Activated CD4-positive, alpha-beta T cell treated with anti-CD3 and anti-CD28 coated beads for 36 hours (primary cell): Measurements from ENCODE around the gene ITGA1. TPM values are rescaled to one million over a fixed set of nuclear protein-coding genes. Genes with fewer than 3 reads are reported as not detected.

Experiments
- ATAC-seq: fragments of 200-7000 bp; cut with Tn5 transposase; one replicate; pipeline ENCODE4 v1.10.0; 2021; ENCODE audit warnings: mild to moderate bottlenecking, moderate library complexity
- CTCF ChIA-PET: fragments of 350-600 bp; sonication (Branson Sonifier 250); formaldehyde crosslinking; loops from one replicate; lab custom pipeline; 2021; ENCODE audit warnings: antibody characterized with exemption; lab: Charles Lee
- POLR2A ChIA-PET: fragments of 350-600 bp; sonication (Branson Sonifier 250); formaldehyde crosslinking; loops from one replicate; lab custom pipeline; 2021; ENCODE audit warnings: antibody characterized with exemption, inconsistent platforms; lab: Charles Lee
- DNase-seq: peaks from one replicate; pipeline ENCODE4 v3.0.0-alpha.2; 2020
- H3K27ac Mint-ChIP-seq: one replicate; pipeline ENCODE4 v1.8.0; 2021; ENCODE audit warnings: mixed read lengths
- H3K27me3 Mint-ChIP-seq: one replicate; pipeline ENCODE4 v1.8.0; 2021; ENCODE audit warnings: mixed read lengths
- H3K36me3 Mint-ChIP-seq: one replicate; pipeline ENCODE4 v1.8.0; 2021; ENCODE audit warnings: low read depth, mixed read lengths
- H3K4me1 Mint-ChIP-seq: one replicate; pipeline ENCODE4 v1.8.0; 2021; ENCODE audit warnings: mixed read lengths
- H3K4me3 Mint-ChIP-seq: one replicate; pipeline ENCODE4 v1.8.0; 2021; ENCODE audit warnings: mild to moderate bottlenecking, moderate library complexity, mixed read lengths
- H3K9me3 Mint-ChIP-seq: one replicate; pipeline ENCODE4 v1.8.0; 2021; ENCODE audit warnings: low read depth, mixed read lengths
- intact Hi-C, 2 experiments: fragments of 100-400 bp; cut with DNase I in 1 of 2; cut with micrococcal nuclease in 1 of 2; formaldehyde crosslinking; loops; one replicate each; pipeline versions ENCODE4 v1.14.2 to v1.15.1; 2022 to 2024; cut with DNase I, micrococcal nuclease
- total RNA-seq, 2 experiments: library from RNA; stranded (reverse); gene quantifications; one replicate each; pipeline ENCODE4 v1.2.3, GENCODE V29; 2021

Gene ITGA1
- total RNA-seq, 2 experiments from 2014 or later = 1.9 to 3.9 TPM

DNA sequence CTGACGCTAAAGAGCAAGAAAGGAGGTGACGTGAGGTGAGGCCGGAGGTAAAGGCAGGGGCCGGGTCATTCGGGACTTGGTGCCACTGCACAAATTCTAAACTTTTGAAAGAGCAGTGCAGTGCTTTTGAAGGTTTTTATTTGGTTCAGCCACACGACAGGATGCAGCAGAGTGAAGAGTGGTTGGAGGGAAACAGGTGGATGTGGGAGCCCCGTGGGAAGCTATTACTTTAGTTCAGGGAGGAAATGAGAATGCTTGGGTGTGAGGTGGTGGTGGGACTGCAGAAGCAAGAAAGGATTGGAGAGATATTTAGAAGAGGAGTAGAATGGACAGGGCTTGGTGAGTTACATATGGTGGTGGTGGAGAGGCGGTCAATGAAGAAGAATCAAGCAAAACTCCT, 136.7 kb downstream of the ITGA1 start:
- Mint-ChIP-seq H3K27ac (no peak overlapping the region), H3K9me3 (no peaks in the 10 kb centered on the region), H3K27me3 (peaks cover 11% of the 10 kb centered on the region), H3K4me3 (no peak overlapping the region), H3K36me3 (no peaks in the 10 kb centered on the region), H3K4me1 (peaks cover 4% of the 10 kb centered on the region)
- DNase-seq = no peak
- intact Hi-C loops = no loop called here
- POLR2A ChIA-PET = no interaction called here
- CTCF ChIA-PET = interaction anchor here (0.7 to 1.6 kb wide), 3 partner anchors 9 to 233 kb away, joined by 3 to 7 read pairs (median 3); no protein-coding TSS in a partner anchor
- ATAC-seq = no peak

DNA sequence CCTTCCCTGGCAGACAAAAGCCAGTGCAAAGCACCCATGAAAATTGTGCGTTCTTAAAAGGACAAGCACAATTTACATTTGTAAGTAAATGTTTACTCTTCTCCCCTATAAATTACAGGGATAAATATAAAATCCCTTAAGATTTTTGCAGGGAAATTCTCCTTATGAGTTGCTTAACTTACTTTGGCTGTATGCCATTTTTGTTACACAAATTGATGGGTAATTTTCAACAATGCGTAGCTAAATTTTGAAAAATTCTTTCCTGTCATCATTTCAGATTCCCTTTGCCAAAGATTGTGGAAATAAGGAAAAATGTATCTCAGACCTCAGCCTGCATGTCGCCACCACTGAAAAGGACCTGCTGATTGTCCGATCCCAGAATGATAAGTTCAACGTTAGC, 137.3 kb downstream of the ITGA1 start:
- ATAC-seq = no peak
- Mint-ChIP-seq H3K4me1 (peaks cover 4% of the 10 kb centered on the region), H3K27me3 (peaks cover 11% of the 10 kb centered on the region), H3K36me3 (no peaks in the 10 kb centered on the region), H3K27ac (no peak overlapping the region), H3K4me3 (no peak overlapping the region), H3K9me3 (no peaks in the 10 kb centered on the region)
- POLR2A ChIA-PET = no interaction called here
- CTCF ChIA-PET = interaction anchor here (0.7 to 1.6 kb wide), 3 partner anchors 10 to 233 kb away, joined by 3 to 7 read pairs (median 3); no protein-coding TSS in a partner anchor
- DNase-seq = no peak
- intact Hi-C loops = no loop called here

- ATAC-seq = no peak
- Mint-ChIP-seq H3K36me3 (no peaks in the 10 kb centered on the region), H3K4me3 (no peak overlapping the region), H3K9me3 (no peaks in the 10 kb centered on the region), H3K27me3 (peaks cover 10% of the 10 kb centered on the region), H3K27ac (no peak overlapping the region), H3K4me1 (peaks cover 4% of the 10 kb centered on the region)
- ChIA-PET CTCF (interaction anchor here (1.0 to 1.5 kb wide), 2 partner anchors 13 to 167 kb away, joined by 3 to 7 read pairs; no protein-coding TSS in a partner anchor), POLR2A (no interaction called here)
- no peak for DNase-seq
- intact Hi-C loops = no loop called here
Measured at GRCh38 chr5:52928689-52929088, 141.0 kb downstream of the ITGA1 start.

DNA sequence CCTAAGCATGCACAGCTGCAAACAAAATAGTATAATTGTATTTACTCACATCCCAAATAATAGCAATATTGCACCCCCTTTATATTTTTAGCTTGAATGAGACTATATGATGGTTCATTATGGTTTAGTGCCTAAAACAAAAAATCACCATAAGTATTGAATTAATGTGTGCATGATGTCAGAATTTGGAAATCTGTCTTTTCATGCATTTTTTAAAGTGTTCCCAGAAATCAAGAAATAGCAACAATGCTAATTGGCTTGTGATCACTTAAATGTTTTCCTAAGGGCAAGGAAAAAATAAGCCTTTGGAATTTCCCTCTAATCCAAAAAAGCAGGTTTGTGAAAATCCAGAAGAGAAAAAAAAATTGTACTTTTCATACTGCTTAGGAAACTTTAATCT, 150.5 kb downstream of the ITGA1 start:
- H3K27ac Mint-ChIP-seq = no peak overlapping the region
- H3K4me1 Mint-ChIP-seq = no peaks in the 10 kb centered on the region
- CTCF ChIA-PET = interaction anchor here (2.7 kb wide), 1 partner anchor 11 kb away, joined by 11 read pairs; no protein-coding TSS in a partner anchor
- intact Hi-C loops = no loop called here
- POLR2A ChIA-PET = no interaction called here
- H3K9me3 Mint-ChIP-seq = no peaks in the 10 kb centered on the region
- H3K27me3 Mint-ChIP-seq = no peaks in the 10 kb centered on the region
- no peak overlapping the region for H3K4me3 Mint-ChIP-seq
- no peaks in the 10 kb centered on the region for H3K36me3 Mint-ChIP-seq
- ATAC-seq (no peak), DNase-seq (no peak)

GRCh38 chr5:52943285-52943684, 155.6 kb downstream of the ITGA1 start:
- peaks cover 10% of the 10 kb centered on the region for H3K4me1 Mint-ChIP-seq
- H3K9me3 Mint-ChIP-seq = no peaks in the 10 kb centered on the region
- no peak overlapping the region for H3K4me3 Mint-ChIP-seq
- intact Hi-C loops = no loop called here
- H3K36me3 Mint-ChIP-seq = no peaks in the 10 kb centered on the region
- ChIA-PET CTCF (interaction anchor here (1.0 to 8.3 kb wide), 2 partner anchors 20 to 155 kb away, joined by 3 to 143 read pairs; no protein-coding TSS in a partner anchor), POLR2A (no interaction called here)
- peaks cover 5% of the 10 kb centered on the region for H3K27me3 Mint-ChIP-seq
- ATAC-seq (peak; percentile 63), DNase-seq (no peak)
- no peak overlapping the region for H3K27ac Mint-ChIP-seq

DNA sequence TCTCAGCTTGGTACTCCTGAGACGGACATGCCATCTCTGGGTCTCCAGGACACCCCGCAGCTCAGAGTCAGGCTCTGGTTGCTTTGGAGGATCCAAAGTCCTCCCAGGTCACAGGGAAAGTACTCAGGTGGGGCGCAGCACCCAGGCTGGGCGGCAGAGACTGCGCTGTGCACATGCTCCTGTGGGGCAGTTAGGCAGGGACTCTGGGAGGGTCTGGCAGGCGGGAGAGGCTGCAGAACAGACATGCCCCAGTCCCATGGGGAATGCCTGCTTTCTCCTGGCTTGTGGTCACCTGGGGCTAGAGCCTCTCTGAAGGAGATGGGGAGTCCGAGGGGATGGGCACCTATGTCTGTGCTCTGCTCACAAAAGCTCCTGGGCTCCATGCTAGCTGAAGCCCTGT, 156.1 kb downstream of the ITGA1 start:
- Mint-ChIP-seq H3K36me3 (no peaks in the 10 kb centered on the region), H3K4me1 (peaks cover 15% of the 10 kb centered on the region), H3K27me3 (peaks cover 5% of the 10 kb centered on the region), H3K9me3 (no peaks in the 10 kb centered on the region), H3K4me3 (no peak overlapping the region), H3K27ac (no peak overlapping the region)
- ChIA-PET POLR2A (no interaction called here), CTCF (interaction anchor here (1.0 to 8.3 kb wide), 3 partner anchors 21 to 154 kb away, joined by 3 to 143 read pairs (median 4); no protein-coding TSS in a partner anchor)
- intact Hi-C loops = no loop called here
- DNase-seq (no peak), ATAC-seq (no peak)

DNA sequence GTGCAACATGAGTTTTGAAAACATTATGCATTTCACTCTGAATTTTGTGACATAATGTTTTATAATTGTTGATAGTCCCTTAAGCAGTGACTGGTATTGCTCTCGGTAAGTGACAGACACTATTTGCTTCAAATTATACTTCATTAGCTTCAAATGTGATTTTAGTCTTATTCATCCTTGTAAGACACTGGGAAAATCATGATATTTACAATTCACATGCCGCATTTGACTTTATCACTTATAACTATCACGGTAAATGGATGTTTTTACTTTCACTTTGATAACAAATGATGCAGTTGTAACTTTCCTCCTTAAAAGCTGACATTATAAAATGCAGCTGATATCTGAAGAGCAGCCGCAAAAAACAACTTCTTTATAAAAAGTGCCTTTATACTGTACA, 157.3 kb downstream of the ITGA1 start:
- no peaks in the 10 kb centered on the region for H3K9me3 Mint-ChIP-seq
- H3K27me3 Mint-ChIP-seq = peaks cover 5% of the 10 kb centered on the region
- no peak for ATAC-seq
- H3K4me1 Mint-ChIP-seq = peaks cover 16% of the 10 kb centered on the region
- ChIA-PET CTCF (interaction anchor here (0.9 to 8.3 kb wide), 6 partner anchors 10 to 164 kb away, joined by 3 to 143 read pairs (median 4); partner anchors contain the start of gene MOCS2), POLR2A (no interaction called here)
- no peak overlapping the region for H3K27ac Mint-ChIP-seq
- peak overlapping the region; percentile 52 for H3K4me3 Mint-ChIP-seq
- DNase-seq = no peak
- no peaks in the 10 kb centered on the region for H3K36me3 Mint-ChIP-seq
- intact Hi-C loops = loop anchor here in 1 of 2 experiments (5.0 kb wide), 1 partner anchor 42 kb away; the partner anchor contains the start of gene ITGA2

DNA sequence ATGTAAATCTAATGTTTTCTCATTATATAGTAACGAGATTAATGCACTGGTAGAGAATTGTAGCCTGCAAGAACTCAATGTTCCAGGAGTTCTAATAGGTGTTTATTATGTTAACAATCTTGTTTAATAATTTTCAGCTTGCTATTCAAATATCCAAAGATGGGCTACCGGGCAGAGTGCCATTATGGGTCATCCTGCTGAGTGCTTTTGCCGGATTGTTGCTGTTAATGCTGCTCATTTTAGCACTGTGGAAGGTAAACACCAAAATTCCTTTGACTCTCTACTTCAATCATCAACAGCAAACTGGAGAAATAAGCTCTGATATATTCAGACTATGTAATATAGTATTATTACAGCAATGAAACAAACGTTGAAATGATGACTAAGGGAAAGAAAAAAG, 159.5 kb downstream of the ITGA1 start:
- intact Hi-C loops = loop anchor here in 1 of 2 experiments (5.0 kb wide), 1 partner anchor 40 kb away; the partner anchor contains the start of gene ITGA2
- ATAC-seq = no peak
- ChIA-PET POLR2A (no interaction called here), CTCF (interaction anchor here (0.7 to 8.3 kb wide), 4 partner anchors 97 to 151 kb away, joined by 3 to 143 read pairs (median 38); no protein-coding TSS in a partner anchor)
- Mint-ChIP-seq H3K4me3 (no peak overlapping the region), H3K27me3 (peaks cover 7% of the 10 kb centered on the region), H3K36me3 (no peaks in the 10 kb centered on the region), H3K4me1 (peaks cover 16% of the 10 kb centered on the region), H3K9me3 (no peaks in the 10 kb centered on the region), H3K27ac (no peak overlapping the region)
- no peak for DNase-seq

GRCh38 chr5:52947851-52948250, 160.1 kb downstream of the ITGA1 start:
- no peak overlapping the region for H3K4me3 Mint-ChIP-seq
- no peaks in the 10 kb centered on the region for H3K9me3 Mint-ChIP-seq
- H3K27me3 Mint-ChIP-seq = peaks cover 7% of the 10 kb centered on the region
- no peak overlapping the region for H3K27ac Mint-ChIP-seq
- no peaks in the 10 kb centered on the region for H3K36me3 Mint-ChIP-seq
- peaks cover 16% of the 10 kb centered on the region for H3K4me1 Mint-ChIP-seq
- ATAC-seq (no peak), DNase-seq (no peak)
- ChIA-PET POLR2A (interaction anchor here (0.7 kb wide), 1 partner anchor 150 kb away, joined by 3 read pairs; no protein-coding TSS in a partner anchor), CTCF (interaction anchor here (0.6 to 8.3 kb wide), 30 partner anchors 8 to 1268 kb away, joined by 3 to 143 read pairs (median 4); partner anchors contain the start of gene MOCS2)
- intact Hi-C loops = loop anchor here (1.0 to 5.0 kb wide), 5 partner anchors 39 to 148 kb away; partner anchors contain the start of gene ITGA2 (in 2 of the 2)

- H3K36me3 Mint-ChIP-seq = no peaks in the 10 kb centered on the region
- peak; percentile 75 for DNase-seq
- ChIA-PET POLR2A (interaction anchor here (0.7 kb wide), 1 partner anchor 149 kb away, joined by 3 read pairs; no protein-coding TSS in a partner anchor), CTCF (interaction anchor here (0.6 to 8.3 kb wide), 40 partner anchors 8 to 1535 kb away, joined by 3 to 143 read pairs (median 4); partner anchors contain the start of gene MOCS2)
- ATAC-seq = peak; percentile 98
- H3K4me1 Mint-ChIP-seq = peaks cover 16% of the 10 kb centered on the region
- no peak overlapping the region for H3K27ac Mint-ChIP-seq
- H3K27me3 Mint-ChIP-seq = peaks cover 7% of the 10 kb centered on the region
- intact Hi-C loops = loop anchor here (1.0 to 5.0 kb wide), 5 partner anchors 39 to 148 kb away; partner anchors contain the start of gene ITGA2 (in 2 of the 2)
- H3K9me3 Mint-ChIP-seq = no peaks in the 10 kb centered on the region
- no peak overlapping the region for H3K4me3 Mint-ChIP-seq
Measured at GRCh38 chr5:52948418-52949076, 160.8 kb downstream of the ITGA1 start.

DNA sequence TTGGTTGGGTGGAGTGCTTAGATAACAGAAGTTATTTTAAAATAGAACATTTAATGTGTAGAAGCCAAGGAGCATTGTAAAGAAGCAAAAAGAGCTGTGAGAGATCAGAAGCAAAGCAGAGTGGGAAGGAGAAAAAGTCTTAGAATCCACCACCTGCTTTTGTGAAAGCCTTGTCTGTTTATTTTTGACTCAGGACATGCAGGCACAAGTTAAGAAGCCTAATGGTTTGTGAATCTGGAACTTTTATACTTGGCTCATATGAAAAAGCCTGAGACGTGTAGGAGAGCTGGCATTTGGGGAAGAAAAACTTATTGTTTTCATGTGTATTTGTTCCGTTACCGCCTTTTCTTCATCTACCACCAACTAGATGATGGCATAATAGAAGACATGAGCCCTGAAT, 163.0 kb downstream of the ITGA1 start:
- no peaks in the 10 kb centered on the region for H3K36me3 Mint-ChIP-seq
- H3K9me3 Mint-ChIP-seq = no peaks in the 10 kb centered on the region
- ChIA-PET POLR2A (no interaction called here), CTCF (interaction anchor here (0.7 to 8.3 kb wide), 10 partner anchors 12 to 696 kb away, joined by 3 to 143 read pairs (median 6); no protein-coding TSS in a partner anchor)
- no peak overlapping the region for H3K27ac Mint-ChIP-seq
- ATAC-seq (no peak), DNase-seq (no peak)
- peaks cover 12% of the 10 kb centered on the region for H3K4me1 Mint-ChIP-seq
- intact Hi-C loops = no loop called here
- H3K27me3 Mint-ChIP-seq = peaks cover 7% of the 10 kb centered on the region
- no peak overlapping the region for H3K4me3 Mint-ChIP-seq
